Measurements from ENCODE around the gene C1orf198. TPM values are rescaled to one million over a fixed set of nuclear protein-coding genes. Genes with fewer than 3 reads are reported as not detected.

The C1orf198 gene
- total and polyA plus RNA-seq, 12 donors, result 26.0 to 66.0 (median 42.9) TPM

DNA sequence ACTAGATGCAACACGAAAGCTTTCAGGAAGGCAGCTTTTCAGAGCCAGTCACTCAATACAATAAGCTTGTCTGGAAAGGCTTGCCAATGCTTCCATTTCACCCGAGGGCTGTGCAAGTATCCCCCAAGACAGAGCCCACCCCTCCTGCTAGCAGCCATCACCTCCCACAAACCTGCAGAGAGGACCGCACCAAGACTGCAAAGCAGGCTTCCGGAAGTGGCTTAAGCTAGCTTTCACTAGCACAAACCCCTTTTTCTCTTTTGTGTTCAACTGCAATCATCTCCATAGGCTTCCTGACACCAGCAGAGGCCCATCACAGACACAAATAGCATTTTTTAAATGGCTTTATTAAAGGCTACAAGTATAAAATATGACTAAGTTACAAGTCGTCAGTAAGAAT is 31.5 kb downstream of the C1orf198 start:
- H3K4me1 ChIP-seq, result peaks cover 0 to 21% (median 8%) of the 10 kb centered on the region in 9 donors
- DNase-seq (no peak), ATAC-seq (no peak)
- H3K36me3 ChIP-seq, result peaks cover 0 to 56% (median 22%) of the 10 kb centered on the region in 9 donors
- intact Hi-C loops (cut with DNase I), result no loop called here
- no peaks in the 10 kb centered on the region for H3K9me3 ChIP-seq
- no peak overlapping the region for H3K27ac ChIP-seq
- H3K4me3 ChIP-seq, result no peak overlapping the region
- H3K27me3 ChIP-seq, result no peaks in the 10 kb centered on the region
- WGBS, 2 donors, result 90 to 92% methylated on average over 5 of the region's 5 CpGs
- TF ChIP-seq, protein P1, sequence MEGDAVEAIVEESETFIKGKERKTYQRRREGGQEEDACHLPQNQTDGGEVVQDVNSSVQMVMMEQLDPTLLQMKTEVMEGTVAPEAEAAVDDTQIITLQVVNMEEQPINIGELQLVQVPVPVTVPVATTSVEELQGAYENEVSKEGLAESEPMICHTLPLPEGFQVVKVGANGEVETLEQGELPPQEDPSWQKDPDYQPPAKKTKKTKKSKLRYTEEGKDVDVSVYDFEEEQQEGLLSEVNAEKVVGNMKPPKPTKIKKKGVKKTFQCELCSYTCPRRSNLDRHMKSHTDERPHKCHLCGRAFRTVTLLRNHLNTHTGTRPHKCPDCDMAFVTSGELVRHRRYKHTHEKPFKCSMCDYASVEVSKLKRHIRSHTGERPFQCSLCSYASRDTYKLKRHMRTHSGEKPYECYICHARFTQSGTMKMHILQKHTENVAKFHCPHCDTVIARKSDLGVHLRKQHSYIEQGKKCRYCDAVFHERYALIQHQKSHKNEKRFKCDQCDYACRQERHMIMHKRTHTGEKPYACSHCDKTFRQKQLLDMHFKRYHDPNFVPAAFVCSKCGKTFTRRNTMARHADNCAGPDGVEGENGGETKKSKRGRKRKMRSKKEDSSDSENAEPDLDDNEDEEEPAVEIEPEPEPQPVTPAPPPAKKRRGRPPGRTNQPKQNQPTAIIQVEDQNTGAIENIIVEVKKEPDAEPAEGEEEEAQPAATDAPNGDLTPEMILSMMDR (IDR thresholded peaks at IDR 0.05), result no peak

DNA sequence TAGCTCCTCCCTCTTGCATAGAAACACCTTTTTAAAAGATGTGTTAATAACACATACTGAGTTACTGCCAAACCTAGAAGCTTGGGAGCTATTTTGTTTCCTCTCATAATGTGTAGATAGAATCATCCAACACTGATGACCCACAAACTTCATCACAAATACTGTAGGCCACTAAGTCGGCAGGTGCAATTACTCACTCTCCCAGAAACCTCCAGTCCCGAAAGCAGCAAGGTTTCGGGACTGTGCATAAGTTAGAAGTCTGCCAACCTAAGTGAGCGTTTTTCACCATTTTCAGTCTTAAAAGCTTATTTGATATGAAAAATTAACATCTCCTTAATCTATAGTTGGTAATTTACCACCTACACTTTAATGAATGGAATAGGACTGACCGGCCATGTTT is 32.0 kb downstream of the C1orf198 start:
- no peak overlapping the region for H3K4me3 ChIP-seq
- peaks cover 0 to under 1% (median 0%) of the 10 kb centered on the region in 11 donors for H3K9me3 ChIP-seq
- no peak for DNase-seq
- 97% methylated on average over 5 of the region's 5 CpGs for WGBS, 2 donors
- peaks cover 0 to 51% (median 18%) of the 10 kb centered on the region in 9 donors for H3K36me3 ChIP-seq
- ATAC-seq, result no peak
- no peak overlapping the region for H3K27ac ChIP-seq
- intact Hi-C loops (cut with DNase I), result no loop called here
- TF ChIP-seq, protein P1 (IDR thresholded peaks at IDR 0.05), result no peak
- H3K4me1 ChIP-seq, result peaks cover 0 to 24% (median 12%) of the 10 kb centered on the region in 9 donors
- H3K27me3 ChIP-seq, result no peaks in the 10 kb centered on the region

DNA sequence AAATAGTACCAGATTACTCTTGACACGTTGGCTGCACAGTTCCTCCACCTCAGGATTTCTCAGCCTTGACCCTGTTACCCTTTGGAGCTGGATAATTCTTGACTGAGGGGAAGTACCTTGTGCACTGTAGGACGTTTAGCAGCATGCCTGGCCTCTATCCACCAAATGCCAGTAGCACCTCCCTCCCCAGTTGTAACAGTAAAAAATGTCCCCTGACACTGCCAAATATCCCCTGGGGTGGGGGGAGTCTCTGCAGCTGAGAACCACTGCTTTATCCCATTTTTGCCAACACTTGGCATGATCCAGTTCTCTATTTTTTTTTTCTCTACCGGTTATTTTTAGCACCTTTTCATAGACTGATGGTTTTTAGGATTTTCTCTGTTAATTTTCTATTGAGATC is 34.0 kb downstream of the C1orf198 start:
- Histone ChIP-seq H3K4me1 (peaks cover 0 to 31% (median 12%) of the 10 kb centered on the region in 9 donors), H3K27me3 (no peaks in the 10 kb centered on the region), H3K36me3 (peaks cover 0 to 31% (median 17%) of the 10 kb centered on the region in 9 donors), H3K27ac (no peak overlapping the region), H3K4me3 (no peak overlapping the region), H3K9me3 (peaks cover 0 to 6% (median 0%) of the 10 kb centered on the region in 11 donors)
- 38 to 42% methylated on average over 3 of the region's 3 CpGs for WGBS, 2 donors
- TF ChIP-seq, protein P1 (IDR thresholded peaks at IDR 0.05), result no peak
- ATAC-seq (peak in 6 of 8 donors; percentile 41 to 67 (median 52)), DNase-seq (no peak)
- intact Hi-C loops (cut with DNase I), result no loop called here

DNA sequence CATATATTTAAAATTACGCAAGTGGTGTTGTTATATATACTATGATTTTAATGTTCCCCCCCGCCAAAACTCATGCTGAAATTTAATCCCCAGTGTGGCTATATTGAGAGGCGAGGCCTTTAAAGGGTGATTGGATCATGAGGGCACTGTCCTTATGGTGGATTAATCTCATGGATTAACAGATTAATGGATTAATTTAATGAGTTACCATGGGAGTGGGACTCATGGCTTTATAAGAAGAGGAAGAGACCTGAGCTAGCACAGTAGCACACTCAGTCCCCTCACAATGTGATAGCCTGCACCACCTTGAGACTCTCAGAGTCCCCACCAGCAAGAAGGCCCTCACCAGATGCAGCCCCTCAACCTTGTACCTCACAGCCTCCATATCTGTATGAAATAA is 34.8 kb downstream of the C1orf198 start:
- H3K27me3 ChIP-seq, result no peaks in the 10 kb centered on the region
- no peak overlapping the region for H3K27ac ChIP-seq
- DNase-seq, result no peak
- ATAC-seq, result no peak
- TF ChIP-seq, protein P1 (IDR thresholded peaks at IDR 0.05), result no peak
- intact Hi-C loops (cut with DNase I), result no loop called here
- peaks cover 0 to 32% (median 8%) of the 10 kb centered on the region in 9 donors for H3K4me1 ChIP-seq
- H3K9me3 ChIP-seq, result peaks cover 0 to 6% (median 0%) of the 10 kb centered on the region in 11 donors
- peaks cover 0 to 23% (median 9%) of the 10 kb centered on the region in 9 donors for H3K36me3 ChIP-seq
- H3K4me3 ChIP-seq, result no peak overlapping the region
- 96 to 97% methylated on average over 3 of the region's 3 CpGs for WGBS, 2 donors
